Hindlimb muscle (tissue), 1 donor: ENCODE data around the gene PSMB10. TPM values are rescaled to one million over a fixed set of nuclear protein-coding genes. Genes with fewer than 3 reads are reported as not detected.
"Not testable (repeated sequence)": the region's sequence is repeated elsewhere in the genome, so short reads cannot be mapped to it uniquely, and the experiment has no call there.

ENCODE experiments used
- DNase-seq: peaks from one replicate; pipeline ENCODE4 v3.0.0-alpha.2; 2013
- polyA plus RNA-seq: library from polyadenylated mRNA; unstranded; fragments of 120-200 nt; gene quantifications from one replicate; pipeline ENCODE4 v1.2.1, GENCODE V29; 2013; ENCODE audit not compliant: insufficient read length

Gene PSMB10
- polyA plus RNA-seq: 33.5 TPM

DNA sequence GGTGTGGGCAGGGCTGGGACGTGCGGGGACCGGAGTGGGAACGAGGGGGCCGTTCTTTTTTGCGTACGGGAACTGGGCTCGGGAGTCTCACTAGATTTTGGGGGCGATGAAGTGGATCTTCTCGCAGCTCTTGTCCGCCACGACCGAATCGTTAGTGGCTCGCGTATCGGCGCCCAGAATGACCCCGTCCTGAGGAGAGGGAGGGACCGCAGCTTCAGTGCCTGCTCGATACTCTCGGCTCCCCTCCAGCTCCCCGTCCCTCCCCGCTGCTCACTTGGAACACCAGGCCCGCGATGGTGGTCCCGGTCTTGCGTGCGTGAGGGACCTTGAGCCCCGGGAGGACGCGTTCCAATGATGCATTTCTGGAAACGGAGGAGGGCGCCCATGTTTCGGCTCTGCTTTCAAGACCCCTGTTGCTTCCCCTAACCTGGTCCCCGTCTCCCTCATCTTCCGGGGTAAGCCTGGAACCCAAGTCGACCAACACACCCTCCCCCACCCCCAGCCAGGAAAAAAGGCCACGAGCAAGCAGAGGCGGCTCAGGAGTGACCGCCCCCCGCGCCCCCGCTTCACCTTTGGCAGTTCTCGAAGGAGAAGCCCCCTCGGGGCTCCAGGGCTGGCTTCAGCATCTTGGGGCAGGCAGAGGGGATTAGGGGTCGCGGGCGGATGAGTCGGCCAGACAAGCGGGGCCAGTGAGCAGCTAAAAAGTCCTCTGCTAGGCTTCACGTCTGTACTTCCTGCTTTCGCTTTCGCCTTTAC lies at the start of gene PSMB10:
Gene PSMB10, minus strand, starts transcription at position 727 of the 756 bp plus-strand sequence. Its CDS starts 101 bp downstream, at position 626.
- no peak for DNase-seq

DNA sequence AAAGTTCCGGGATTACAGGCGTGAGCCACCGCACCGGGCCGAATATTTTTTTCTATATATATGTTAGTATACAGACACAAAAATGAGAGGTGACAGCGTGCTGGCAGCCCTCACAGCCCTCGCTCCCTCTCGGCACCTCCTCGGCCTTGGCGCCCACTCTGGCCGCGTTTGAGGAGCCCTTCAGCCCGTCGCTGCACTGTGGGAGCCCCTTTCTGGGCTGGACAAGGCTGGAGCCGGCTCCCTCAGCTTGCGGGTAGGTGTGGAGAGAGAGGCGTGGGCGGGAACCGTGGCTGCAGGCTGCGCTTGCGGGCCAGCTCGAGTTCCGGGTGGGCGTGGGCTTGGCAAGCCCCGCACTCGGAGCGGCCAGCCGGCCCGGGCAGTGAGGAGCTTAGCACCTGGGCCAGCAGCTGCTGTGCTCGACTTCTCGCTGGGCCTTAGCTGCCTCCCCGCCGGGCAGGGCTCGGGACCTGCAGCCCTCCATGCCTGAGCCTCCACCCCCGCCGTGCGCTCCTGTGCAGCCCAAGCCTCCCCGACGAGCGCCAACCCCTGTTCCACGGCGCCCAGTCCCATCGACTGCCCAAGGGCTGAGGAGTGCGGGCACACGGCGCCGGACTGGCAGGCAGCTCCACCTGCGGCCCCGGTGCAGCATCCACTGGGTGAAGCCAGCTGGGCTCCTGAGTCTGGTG lies 45.5 kb upstream of the PSMB10 start:
- DNase-seq: no peak

DNA sequence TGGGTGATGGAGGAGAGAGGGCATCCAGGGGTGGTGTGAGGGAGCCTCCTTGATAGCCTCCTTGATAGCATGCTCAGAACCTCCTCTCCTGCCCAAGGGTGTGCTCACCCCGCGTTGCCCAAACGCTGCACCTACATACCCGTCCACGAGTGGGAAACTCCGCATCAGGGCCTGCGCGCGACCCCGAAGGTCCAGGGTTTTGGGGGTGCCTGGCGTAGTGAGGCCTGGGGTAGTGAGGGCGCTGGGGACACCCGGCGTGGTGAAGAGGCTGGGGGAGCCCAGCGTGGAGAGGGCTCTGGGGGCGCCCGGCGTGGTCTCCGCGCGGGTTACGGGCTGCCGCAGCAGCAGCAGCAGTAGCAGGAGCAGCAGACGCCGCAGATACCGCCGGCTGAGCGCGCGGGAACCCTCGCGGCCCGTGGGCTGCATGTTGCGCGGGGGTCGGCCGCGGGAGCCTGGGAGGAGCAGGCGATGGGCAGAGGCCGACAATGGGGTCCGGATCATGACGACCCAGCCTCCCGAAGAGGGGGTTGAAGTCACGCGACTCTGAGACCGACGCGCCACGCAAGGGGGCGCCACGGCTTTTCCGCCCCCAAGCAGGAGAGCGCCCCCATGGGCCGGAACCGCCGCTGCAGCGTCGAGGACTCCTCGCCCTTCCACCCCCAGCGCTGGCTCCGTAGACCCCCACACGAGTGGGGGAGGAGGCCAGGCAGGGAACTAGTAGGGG lies 43.5 kb upstream of the PSMB10 start, which contains the start of gene DPEP3:
Gene DPEP3, minus strand, starts transcription at position 545 of the 724 bp plus-strand sequence. Its CDS starts 119 bp downstream, at position 426.
- no peak for DNase-seq

DNA sequence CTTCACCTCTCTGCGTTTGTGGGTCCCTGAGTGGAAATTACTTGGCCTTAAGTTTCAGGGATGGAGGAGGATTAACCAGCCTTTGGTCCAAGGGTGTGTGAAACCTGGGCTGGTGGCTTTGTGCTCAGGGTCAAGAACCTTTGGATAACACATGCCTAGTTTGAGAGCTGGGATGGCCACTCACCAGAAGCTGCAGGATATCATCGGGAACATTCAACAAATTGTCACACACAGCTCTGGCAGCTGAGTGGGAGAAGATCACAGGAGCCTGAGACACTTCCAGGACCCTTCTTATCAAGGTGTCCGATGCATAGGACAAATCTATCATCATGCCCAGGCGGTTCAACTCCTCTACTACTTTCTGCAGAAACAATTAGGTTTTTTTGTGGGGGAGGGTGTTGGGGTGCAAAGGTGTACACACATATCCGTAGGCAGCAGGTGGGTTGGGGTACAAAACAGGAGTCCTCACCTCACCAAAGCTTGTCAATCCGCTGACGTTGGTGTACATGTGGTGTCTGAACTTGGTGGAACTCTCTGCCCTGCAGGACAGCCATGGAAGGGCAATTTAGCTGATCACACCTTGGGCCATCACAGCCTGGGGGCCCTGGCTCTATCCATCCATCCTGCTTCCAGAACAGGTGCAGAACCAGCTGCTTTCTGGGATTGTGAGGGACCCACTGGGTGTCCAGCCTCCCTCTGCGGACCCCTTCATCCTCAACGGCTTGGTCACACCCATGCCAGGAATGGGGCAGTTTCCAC lies 41.0 kb upstream of the PSMB10 start:
- no peak for DNase-seq

DNA sequence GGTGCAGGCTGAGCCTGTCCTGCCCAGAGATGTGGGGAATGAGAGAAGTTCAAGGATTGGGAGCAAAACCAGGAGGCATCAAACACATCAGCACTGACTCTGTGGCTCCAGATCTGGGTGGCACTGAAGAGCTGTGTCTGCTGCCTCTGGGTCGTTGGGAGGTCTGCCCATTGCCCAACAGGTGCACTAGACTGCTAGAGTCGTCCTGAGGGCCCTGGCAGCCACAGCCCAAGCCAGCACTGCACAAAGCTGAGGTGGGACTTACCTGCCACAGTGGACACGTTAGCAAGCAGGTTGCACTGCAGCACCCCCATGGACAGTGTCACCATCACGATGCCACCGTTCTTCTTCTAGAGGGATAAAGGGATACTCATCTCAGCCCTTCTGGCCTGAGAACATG lies 40.4 kb upstream of the PSMB10 start:
- no peak for DNase-seq

DNA sequence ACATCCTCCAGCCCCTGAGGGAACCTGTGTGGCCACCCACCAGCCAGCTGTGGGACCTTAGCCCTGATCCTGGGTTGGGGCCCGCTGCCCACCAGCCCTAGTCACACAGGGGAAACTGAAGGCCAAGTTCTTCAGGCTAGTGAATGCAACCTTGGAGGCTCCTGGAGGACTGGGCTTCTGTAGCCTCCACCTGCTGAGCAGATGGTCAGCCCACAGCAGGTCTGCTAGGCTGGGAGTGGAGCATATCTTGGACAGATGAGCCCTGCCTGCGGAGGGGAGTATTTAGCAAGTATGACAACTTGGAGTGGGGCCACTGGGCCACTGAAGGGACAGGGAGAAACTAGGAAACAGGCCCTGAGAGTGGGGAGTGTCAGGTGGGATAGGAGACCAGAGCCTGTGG lies 39.6 kb upstream of the PSMB10 start:
- no peak for DNase-seq

DNA sequence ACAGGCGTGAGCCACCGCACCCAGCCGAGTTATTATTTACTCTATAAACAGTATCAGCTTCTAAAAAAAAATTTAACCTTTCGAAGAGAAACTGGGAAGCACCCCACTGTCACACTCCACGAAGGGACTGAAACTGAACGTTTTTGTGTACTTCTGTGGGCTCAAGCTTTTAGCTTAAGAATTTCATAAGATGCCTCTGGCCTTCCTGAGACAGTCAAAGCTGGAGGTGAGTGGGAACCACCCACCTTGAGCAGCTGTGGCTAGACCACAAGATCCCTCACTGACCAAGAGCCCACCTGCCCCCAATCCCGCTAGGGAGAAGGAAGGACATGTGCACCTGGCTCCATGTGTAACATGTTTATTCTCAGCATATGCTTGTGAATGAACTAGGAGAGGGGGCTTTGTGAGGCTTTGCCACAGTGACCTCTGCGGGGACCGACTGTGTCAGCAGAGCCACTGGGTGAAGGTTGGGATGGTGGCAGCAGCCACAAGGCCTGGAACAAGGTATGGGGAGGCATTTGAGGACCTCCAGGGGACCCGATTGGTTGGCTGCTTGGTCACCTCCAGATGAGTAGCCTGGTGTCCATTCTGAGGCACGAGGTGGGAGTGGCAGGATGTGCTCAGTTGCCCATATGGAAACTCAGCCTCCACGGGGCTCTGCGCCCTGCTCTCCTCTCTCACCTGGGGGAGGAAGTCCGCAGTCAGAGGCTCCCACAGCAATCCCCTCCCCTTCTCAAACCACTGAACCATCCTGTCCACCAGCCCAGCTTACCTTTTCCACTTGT lies 38.9 kb upstream of the PSMB10 start:
- no peak for DNase-seq

DNA sequence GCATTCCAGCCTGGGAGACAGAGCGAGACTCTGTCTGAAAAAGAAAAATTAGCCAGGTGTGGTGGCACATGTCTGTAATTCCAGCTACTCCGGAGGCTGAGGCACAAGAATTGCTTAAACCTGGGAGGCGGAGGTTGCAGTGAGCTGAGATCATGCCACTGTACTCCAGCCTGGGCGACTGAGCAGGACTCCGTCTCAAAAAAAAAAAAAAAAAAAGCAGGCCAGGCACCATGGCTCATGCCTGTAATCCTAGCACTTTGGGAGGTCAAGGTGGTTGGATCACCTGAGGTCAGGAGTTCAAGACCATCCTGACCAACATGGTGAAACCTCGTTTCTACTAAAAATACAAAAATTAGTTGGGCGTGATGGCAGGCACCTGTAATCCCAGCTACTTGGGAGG lies 35.6 kb upstream of the PSMB10 start:
- not testable (repeated sequence) for DNase-seq

DNA sequence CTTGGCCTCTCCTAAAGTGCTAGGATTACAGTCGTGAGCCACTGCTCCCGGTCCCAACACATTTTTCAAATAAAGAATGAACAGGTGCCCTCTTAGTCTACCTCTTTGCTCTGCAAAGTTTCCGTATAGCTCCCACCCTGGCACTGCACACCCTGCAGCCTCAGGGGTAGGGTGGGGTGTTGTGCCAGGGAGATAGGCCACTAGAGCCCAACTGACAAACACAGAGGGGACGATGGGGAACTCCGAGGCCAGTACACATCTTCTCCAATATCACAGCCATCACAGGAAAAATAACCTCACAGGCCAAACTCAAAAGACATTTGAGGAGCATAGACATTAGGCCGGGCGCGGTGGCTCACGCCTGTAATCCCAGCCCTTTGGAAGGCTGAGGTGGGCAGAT lies 34.5 kb upstream of the PSMB10 start:
- no peak for DNase-seq

DNA sequence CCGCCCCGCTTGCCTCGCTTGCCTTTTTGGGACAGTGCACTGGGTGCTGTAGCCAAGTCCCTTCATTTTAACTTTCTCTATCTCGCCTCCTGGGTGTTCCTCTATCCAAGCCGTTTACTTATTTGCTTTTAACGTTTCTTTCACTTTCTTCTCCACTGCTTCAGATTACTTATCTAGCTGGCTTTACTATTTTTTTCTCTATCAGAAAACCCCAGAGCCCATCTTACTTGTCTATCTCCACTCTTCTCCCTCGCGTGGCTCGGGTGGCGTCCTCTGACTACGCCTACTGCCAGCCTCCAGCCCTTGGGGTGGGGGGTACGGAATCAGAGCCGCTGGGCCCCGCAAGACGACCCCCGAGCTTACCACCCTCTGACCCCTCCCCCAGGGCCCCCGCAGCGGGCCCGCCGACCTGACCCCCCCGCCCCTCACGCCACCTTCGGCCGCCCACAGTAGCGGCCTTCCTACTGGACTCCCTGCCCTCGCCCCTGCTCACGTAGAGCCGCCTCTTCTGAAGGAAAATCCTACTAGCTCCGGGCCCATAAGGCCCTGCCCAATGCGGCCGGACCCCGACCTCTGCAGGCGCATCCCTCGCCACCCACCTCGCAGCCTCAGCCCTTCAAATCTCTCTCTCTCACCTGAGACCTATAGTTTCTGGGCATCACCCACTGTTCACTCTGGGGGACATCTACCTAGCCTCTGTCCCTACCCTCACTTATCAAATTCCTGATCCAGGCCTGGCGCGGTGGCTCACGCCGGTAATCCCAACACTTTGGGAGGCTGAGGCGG lies 32.8 kb upstream of the PSMB10 start:
- DNase-seq: no peak

DNA sequence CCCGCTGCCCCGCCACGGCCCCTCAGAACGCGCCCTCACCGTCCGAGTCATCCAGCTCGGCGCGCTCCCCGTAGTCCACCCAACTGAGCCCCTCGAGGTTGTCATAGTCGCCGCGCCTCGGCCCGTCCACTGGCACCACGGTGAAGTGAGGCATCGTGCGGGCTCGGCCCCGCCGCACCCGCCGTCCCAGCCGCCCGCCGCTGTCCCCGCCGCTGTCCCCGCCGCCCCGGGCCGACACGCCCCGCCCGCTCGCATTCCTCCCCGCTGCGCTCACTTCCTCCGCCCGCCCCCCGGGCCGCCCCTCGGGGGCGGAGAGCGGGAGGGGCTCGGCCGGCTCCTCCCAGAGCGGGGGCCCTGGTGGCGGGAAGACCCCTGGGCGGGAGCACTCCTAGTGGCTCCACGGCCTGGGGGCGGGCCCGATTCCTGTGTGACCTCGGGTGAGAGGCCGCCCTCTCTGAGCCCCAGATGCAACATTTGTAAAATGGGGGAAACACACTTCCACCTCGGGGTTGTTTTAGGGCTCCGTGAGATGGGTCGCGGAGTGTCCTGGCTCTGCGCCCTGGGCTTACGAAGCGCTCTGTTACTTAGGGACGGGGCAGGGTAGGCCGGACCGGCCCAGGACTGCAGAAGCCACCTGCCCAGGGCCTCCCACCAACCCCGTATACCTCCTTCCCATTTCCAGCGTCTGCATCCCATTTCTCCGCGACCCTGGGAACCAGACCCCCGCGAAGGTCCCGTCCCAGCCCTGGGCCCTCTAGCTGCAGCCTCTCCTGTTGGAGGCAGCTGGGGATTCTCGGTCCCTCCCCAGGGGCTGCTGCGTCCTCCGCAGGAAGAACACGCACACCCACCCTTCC lies 32.0 kb upstream of the PSMB10 start, which contains the start of gene SLC12A4:
Gene SLC12A4, minus strand, starts transcription at position 238 of the 854 bp plus-strand sequence. Its CDS starts 84 bp downstream, at position 154.
- peak; percentile 92 for DNase-seq

DNA sequence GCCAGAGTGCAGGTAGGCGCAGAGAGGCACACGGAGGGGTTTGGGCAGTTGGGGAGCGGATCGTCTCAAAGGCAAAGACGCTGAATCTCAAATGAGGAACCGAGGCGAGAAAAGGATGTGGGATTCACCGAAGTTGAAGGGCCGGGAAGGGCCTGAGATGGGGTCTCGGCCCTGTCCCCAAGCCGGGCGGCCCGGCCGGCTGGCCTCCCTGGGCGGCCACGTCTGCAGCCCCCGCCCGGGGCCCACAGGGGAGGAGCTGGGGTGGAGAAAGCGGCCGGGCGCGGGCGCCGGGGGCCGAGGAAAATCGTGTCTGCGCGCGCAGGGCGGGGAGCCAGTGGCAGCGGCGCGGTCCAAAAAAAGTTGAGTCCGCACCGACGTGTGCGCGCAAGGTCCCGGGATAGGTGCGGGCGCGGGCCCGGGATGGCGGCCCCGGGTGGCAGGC lies 31.3 kb upstream of the PSMB10 start:
- peak; percentile 59 for DNase-seq

DNA sequence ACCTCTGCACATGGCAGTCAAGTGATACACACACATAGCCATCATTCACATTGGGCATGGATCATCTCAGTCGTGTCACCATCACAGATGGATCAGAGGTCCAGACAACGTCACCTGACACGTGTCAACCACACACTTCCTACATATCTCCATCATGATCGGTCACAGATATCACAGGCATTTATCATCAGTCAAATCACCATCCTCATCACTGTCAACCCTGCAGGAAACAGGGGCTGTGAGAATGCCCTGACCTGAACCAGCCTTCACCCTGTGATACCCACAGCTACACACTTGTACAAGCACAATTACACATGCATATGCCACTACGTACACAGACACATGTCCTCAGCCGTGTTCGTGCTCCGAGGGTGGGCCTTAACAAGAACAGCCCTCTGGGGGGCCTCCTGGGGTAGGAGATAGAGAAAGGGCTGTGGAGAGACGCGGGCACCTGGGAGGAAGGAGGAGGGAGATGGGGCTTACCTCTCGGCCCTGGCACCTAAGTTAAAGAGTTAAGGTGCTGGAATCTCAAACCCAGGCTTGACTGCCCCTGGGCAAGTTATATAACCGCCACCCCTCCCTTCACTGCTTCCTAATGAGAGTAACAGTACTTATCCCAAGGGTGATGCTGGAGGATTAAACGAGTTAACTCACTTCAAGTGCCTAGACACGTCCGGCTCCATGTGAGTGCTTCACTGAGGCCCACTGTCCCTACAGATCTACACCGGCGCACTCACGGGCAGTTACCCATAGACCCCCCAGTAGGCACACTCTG lies 30.7 kb upstream of the PSMB10 start:
- no peak for DNase-seq

DNA sequence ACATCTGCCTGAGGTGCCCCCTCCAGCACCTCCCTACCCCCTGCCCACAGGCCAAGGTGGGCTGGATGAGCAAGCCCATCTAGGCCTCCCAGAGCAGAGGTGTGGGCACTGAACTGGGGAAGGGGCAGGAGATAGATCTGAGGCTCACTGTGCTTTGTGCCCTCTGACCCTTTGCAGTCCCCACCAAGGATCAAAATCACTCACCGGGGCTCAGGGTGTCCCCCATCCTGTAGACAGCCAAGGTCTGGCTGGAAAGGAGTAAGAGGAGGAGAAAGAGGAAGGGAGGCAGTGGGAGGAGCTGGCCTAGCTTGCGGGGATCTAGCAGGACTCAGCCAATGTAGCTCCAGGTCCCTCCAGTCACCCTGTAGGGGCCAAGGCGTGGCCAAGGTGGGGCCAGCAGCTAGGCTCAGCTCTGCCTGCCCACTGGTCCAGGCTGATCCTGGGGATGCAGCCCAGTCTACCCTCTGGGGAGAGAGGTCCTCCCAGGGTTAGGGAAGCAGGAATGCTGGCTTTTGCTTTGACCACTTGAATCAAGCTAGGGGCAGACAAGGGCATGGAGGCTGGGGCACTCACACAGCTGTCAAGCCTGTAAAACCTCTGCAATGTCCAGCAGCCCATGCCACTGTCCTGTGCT lies 30.0 kb upstream of the PSMB10 start:
- no peak for DNase-seq

DNA sequence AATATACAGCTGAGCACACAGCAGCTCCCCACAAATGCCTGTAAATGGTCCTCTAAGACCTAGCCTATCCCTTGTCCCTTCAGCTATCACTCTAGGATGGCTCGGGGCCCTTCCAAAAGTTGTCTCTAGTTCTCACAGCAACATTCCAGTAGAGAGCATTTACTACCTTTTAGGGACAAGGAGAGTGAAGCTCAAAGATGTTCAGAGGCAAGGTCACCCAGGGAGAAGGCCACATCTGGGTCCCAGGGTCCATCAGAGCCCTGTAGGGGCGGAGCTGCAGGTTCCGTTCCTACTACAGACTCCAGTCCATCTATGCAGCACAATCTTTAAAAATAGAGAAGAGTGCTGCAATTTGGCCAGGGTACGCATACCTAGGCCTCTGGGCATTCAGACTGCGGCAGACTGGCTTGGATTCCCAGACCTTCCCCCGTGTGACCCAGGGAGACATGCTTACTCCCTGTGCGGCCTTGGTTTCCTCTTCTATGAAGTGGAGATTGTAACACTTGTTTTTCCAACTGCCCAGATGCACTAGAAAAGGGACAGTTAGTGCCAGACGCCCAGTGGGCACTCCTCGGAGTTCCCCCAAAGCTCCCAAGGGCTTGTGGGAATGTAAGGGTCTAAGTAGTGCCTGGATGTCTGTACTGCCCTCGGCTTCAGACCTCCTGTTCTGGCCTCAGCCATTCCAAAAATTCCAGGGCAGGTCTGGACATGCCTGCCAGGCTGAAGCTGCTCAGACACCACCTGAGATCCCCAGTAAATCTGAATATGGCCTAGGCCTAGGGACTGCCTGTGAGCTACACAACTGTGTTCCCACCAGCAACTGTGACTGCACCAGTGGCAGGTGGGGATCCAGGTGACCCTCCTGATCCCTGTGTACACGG lies 29.3 kb upstream of the PSMB10 start:
- no peak for DNase-seq

DNA sequence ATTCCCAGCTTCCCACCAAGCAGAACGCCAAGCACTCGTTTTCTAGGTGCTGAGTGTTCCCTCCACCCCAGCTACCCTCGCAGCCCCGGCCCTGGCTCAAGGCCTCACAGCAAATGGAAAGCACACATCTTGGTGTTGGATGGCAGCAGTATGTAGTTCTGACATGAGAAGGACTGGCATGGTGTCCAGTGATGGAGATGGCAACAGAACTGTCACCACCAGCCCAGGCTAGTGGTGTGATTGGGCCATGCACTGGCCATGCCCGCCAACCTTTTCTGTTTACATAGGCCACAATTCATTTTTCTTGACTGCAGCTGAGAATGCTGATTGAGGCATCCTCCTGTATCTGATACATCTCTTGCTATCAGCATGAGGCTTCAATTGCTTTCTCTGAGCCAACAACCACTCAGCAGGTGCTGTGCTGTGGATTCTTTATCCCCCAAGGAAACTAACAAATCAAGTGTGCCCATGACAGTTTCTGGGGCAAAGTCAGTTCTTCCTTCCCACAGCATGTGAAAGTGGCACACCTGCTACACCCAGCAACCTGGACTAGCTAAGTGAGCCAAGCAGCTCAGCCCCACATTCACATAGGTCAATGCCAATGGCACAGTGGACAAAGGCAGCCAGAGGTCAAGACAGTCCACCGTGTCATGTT lies 28.0 kb upstream of the PSMB10 start:
- DNase-seq: no peak
